H54 (cell line): ENCODE results near the gene STRIP2.
"Not testable (repeated sequence)": the region's sequence is repeated elsewhere in the genome, so short reads cannot be mapped to it uniquely, and the experiment has no call there.

Source experiments
- DNase-seq: peaks from one replicate; pipeline ENCODE4 v3.0.0; 2011; ENCODE audit warnings: low spot score, mixed read lengths; ENCODE audit not compliant: insufficient read length
- FAIRE-seq: peaks from 3 replicates; lab custom pipeline; 2011; peaks lifted over from hg19 to GRCh38; lab: Jason Lieb, UNC
- POLR2A ChIP-seq: IDR thresholded peaks from 2 replicates; pipeline ENCODE4 v1.6.1; 2011; ENCODE audit warnings: low read depth, mild to moderate bottlenecking, low read length

Gene STRIP2

GRCh38 chr7:129454249-129454551 lies 20.0 kb downstream of the STRIP2 start:
- FAIRE-seq (no peak), DNase-seq (no peak)
- no peak for TF ChIP-seq POLR2A

DNA sequence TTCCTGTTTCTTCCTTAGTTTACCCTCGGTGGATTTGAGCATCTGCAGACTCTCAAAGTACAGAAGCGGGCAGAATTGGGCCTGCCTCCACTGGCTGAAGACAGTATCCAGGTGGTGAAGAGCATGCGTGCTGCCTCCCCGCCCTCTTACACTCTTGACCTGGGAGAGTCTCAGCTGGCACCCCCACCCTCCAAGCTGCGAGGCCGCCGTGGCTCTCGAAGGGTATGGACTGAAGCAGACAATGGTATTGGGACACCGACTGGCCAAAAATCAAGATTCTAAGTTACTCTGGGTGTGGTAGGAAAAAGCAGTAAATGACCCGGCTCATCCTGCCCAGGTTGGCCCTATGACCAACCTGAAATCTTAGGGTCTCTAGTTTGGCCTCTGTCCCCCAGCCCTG lies 22.2 kb downstream of the STRIP2 start:
- FAIRE-seq, result no peak
- TF ChIP-seq POLR2A, result no peak
- DNase-seq, result no peak

- FAIRE-seq (no peak), DNase-seq (no peak)
- TF ChIP-seq POLR2A, result no peak
Measured at GRCh38 chr7:129457101-129457500, 22.9 kb downstream of the STRIP2 start.

- FAIRE-seq, result no peak
- TF ChIP-seq POLR2A, result no peak
- DNase-seq, result no peak
Measured at GRCh38 chr7:129458171-129458570, 23.9 kb downstream of the STRIP2 start.

DNA sequence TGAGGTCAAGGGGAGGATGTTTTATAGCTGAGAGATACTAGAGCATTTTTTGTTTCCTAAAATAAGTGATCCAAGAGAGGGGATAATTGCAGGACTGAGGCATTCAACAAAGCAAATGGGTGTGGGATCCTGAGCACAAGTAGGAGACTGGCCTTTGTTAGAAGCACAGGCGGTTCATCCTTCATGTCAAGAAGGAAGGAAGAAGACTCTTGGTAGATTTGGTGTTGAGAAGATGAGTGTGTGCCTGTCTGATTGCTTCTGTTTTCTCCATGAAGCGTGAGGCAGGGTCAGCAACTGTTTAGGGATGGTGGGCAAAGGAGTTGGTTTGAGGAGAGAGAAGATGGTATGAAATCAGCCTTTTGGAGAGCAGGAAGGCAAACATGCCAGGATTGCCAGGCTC lies 27.6 kb downstream of the STRIP2 start:
- no peak for DNase-seq
- no peak for TF ChIP-seq POLR2A
- no peak for FAIRE-seq

DNA sequence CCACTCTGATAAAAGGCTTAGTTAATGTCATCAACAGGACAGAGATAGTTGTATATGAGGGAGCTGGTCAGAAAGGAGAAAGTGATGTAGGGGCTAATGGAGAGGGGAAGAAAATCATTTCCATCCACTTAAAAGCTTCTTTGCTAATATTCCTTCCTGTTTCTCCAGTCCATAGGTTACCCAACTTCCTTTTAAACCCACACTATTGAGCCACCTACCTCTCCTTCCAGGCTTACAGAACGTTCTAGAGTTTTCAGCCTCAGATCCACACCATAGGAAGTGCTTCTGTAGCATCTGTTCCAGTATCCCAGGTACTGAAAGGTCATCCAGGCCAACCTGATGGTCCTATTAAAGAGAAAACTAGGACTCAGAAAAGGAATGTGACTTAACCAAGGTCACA lies 28.2 kb downstream of the STRIP2 start:
- no peak for DNase-seq
- TF ChIP-seq POLR2A, result no peak
- no peak for FAIRE-seq

- no peak for TF ChIP-seq POLR2A
- no peak for DNase-seq
- no peak for FAIRE-seq
Measured at GRCh38 chr7:129464194-129464593, 30.0 kb downstream of the STRIP2 start.

DNA sequence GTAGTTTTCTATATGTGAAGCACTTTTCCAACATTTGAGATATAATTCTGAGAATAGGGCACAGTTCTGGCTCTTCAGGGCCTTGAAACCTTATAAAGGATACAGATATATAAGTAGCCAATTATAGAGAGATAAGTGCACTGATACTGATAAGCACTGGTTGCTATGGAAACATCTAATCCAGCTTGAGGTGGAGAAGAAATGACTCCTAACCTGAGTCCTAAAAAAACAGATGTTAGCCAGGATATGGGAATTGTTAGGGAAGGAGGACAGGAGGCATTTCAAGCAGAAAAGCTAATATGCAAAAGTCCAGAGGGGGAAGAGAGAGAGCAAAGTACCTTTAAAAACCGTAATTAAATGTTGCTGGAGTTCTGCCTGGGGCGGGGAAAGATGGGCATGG lies 30.8 kb downstream of the STRIP2 start:
- TF ChIP-seq POLR2A, result no peak
- FAIRE-seq (no peak), DNase-seq (no peak)

DNA sequence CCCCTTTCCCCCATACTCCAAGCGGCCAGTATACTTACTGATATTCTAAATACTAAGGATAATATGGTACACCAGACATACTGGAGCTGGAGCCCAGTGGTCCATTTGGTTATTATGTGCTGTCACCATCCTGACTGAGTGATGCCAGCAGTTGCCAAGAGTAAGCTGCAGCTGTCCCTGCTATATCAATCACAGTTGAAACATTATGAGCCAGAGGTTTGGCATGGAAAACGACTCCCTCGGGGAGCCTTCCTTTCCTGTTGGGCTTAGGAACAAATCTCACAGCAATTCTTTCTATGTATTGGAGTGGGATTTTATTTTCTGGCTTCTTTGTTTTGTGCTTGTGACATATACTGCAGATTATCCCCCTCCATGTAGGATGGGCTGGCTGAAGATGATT lies 32.6 kb downstream of the STRIP2 start:
- FAIRE-seq (no peak), DNase-seq (no peak)
- no peak for TF ChIP-seq POLR2A

DNA sequence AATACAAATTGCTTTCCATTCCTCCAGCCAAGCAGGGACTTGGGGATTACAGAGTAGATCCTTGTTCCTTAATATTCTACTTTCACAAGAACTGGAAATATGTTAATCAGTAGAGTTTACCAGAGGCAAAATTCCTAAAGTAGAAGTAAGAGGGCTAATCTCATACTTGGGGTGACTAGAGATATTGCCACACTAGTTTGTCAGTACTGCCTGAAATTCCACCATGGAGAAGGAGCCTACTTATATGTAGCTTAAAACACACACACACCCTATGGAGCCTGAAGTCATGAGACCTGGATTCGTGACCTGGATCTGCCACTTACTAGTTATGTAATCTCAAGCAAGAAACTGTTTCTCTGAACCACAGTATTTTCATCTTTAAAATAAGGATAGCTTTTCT lies 33.9 kb downstream of the STRIP2 start:
- FAIRE-seq (no peak), DNase-seq (no peak)
- no peak for TF ChIP-seq POLR2A

DNA sequence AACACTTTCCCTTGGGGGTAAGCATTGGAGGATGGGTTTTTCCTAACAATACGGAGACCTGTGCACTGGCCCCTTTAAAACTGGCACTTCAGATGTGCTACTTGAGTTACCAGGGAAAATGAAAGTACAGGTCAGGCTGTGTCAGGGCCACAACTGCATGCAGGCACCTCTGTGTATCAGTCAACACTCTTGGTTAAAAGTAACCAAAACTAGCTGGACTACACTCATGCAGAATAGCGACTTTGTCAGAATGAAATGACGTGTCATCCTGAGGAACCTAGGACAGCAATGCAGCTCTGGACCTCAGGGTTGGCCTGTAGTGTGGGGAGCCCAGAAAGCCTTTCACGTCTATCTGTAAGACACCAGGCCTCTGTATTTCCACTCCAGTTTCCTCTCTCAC lies 34.3 kb downstream of the STRIP2 start:
- FAIRE-seq (no peak), DNase-seq (no peak)
- TF ChIP-seq POLR2A, result no peak

GRCh38 chr7:129469930-129470329 lies 35.7 kb downstream of the STRIP2 start:
- DNase-seq (no peak), FAIRE-seq (no peak)
- TF ChIP-seq POLR2A, result no peak

DNA sequence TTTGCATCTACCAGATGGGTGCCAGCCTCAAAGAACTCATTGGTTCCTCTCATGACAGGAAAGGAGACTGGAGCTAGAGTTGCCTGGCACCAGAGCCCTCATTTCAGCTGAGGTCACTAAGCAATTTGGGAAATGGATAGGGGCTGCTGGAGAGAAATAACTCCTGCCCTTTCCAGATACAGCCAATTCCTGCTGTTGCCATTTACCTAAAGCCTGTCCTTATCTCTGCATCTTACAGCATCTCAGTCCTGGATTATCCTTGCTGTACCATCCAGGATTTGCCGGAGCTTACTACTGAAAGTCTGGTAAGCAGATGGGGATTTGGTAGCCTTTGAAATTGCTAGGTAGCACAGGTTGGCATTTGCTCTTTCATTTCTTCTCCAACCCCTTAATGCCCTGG lies 36.2 kb downstream of the STRIP2 start:
- FAIRE-seq (no peak), DNase-seq (no peak)
- no peak for TF ChIP-seq POLR2A

DNA sequence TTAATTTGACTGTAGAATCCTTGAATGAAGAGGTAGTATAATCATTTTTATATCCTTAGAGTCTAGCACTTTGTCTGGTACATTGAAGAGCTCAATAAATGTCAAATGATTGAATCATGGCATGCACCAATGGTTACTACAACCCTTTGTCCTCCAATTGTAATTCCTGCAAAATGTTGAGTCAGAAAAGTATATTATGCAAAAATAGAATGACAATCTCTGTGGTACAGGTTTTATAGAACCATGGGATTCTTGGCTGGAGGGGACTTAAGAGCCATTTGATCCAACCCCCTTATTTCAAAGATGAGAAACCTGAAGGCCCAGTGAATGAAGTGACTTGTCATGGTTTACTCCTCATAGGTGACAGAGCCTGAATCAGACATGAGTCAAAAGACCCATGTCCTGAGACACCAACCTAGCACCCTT lies 37.2 kb downstream of the STRIP2 start:
- no peak for DNase-seq
- TF ChIP-seq POLR2A, result no peak
- no peak for FAIRE-seq

GRCh38 chr7:129475931-129476330 lies 41.7 kb downstream of the STRIP2 start:
- not testable (repeated sequence) for FAIRE-seq, DNase-seq

GRCh38 chr7:129476398-129476797 lies 42.2 kb downstream of the STRIP2 start:
- not testable (repeated sequence) for FAIRE-seq, DNase-seq
